Fibroblast of the aortic adventitia (primary cell): ENCODE measurements around the gene MEAF6. TPM values are rescaled to one million over a fixed set of nuclear protein-coding genes. Genes with fewer than 3 reads are reported as not detected.

Experiments
- DNase-seq: peaks from one replicate; pipeline ENCODE4 v3.0.0-alpha.2; 2010; ENCODE audit warnings: low read depth
- H3K4me3 ChIP-seq: 2 replicates; pipeline ENCODE4 v1.5.1; 2011; ENCODE audit warnings: low read depth, mild to moderate bottlenecking, control low read depth, low read length, moderate library complexity
- total RNA-seq: library from RNA; depleted of rRNA; stranded (reverse); fragments of >200 nt; gene quantifications from 2 replicates; pipeline ENCODE4 v1.2.3, GENCODE V29; 2012; ENCODE audit warnings: low replicate concordance
- TF ChIP-seq, protein P1 (sequence below): IDR thresholded peaks from 2 replicates; pipeline ENCODE4 v1.5.1; 2011; ENCODE audit warnings: mild to moderate bottlenecking, low read length, control low read depth, inconsistent platforms; ENCODE audit not compliant: insufficient read depth

The MEAF6 gene
- total RNA-seq, 1 donor = 84.5 TPM

DNA sequence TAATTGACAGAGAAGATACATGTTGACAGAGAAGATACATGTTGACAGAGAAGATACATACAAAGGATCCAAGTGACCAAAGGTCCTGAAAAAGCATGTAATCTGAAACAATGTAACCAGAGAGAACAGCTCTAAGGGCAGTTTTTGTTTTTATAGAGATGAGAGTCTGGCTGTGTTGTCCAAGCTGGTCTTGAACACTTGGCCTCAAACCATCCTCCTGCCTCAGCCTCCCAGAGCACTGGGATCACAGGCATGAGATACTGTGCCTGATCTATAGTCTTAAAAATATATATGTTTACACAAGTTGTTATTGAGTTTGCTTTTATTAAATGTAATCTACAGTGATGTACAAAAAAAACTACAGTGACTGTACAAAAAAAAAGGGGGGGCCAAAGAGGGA, 12.5 kb downstream of the MEAF6 start:
- DNase-seq = no peak
- no peak overlapping the region for H3K4me3 ChIP-seq
- TF ChIP-seq, protein P1, sequence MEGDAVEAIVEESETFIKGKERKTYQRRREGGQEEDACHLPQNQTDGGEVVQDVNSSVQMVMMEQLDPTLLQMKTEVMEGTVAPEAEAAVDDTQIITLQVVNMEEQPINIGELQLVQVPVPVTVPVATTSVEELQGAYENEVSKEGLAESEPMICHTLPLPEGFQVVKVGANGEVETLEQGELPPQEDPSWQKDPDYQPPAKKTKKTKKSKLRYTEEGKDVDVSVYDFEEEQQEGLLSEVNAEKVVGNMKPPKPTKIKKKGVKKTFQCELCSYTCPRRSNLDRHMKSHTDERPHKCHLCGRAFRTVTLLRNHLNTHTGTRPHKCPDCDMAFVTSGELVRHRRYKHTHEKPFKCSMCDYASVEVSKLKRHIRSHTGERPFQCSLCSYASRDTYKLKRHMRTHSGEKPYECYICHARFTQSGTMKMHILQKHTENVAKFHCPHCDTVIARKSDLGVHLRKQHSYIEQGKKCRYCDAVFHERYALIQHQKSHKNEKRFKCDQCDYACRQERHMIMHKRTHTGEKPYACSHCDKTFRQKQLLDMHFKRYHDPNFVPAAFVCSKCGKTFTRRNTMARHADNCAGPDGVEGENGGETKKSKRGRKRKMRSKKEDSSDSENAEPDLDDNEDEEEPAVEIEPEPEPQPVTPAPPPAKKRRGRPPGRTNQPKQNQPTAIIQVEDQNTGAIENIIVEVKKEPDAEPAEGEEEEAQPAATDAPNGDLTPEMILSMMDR = no peak

DNA sequence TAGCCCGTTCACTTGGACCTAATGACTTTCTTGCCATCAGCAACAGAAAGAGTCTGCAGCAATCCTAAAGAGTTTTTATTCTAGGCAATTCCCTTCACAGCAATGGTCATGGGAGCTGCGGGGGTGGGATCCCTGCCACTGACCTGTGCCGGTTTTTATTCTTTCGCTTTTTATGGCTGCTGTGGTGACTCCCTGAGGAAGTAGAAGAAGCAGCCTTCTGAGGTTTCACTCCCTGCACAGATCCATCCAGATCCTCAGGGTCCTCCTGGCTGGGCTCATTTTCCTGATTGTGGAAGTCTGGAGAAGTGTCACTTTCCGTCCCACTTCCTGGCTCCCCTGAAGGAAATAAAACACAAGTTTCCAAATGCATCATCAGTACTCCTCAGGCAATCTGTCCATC, 12.9 kb downstream of the MEAF6 start:
- DNase-seq = no peak
- no peak overlapping the region for H3K4me3 ChIP-seq
- TF ChIP-seq, protein P1 = no peak

DNA sequence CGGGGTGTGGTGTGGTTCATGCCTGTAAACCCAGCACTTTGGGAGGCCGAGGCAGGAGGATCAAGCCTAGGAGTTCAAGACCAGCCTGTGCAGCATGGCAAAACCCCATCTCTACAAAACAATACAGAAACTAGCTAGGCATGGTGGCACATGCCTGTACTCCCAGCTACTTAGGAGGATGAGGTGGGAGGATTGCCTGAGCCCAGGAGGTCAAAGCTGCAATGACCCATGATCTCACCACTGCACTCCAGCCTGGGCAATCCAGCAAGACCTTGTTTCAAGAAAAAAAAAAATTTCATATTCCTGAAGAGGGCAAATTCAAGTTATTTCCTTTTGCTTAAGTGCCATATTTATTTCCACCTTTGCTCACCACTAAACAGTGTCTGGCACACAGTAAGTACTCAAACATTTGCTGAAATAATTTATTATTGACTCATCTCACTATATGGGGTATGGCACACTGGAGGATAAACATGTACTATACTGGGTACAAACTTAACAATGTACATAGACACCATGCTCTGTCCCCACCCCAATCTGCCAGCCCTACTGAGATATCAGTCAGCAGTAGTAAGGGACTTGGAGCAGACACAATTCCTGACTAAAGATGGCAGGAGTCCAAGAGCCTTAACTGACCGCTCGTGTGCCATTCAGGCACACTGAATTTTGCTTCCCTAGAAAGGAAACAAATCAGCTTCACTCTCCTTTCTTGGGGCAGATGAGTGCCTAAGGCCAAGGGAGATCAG, 15.5 kb downstream of the MEAF6 start:
- peak; percentile 70 for DNase-seq
- TF ChIP-seq, protein P1 = no peak
- no peak overlapping the region for H3K4me3 ChIP-seq

DNA sequence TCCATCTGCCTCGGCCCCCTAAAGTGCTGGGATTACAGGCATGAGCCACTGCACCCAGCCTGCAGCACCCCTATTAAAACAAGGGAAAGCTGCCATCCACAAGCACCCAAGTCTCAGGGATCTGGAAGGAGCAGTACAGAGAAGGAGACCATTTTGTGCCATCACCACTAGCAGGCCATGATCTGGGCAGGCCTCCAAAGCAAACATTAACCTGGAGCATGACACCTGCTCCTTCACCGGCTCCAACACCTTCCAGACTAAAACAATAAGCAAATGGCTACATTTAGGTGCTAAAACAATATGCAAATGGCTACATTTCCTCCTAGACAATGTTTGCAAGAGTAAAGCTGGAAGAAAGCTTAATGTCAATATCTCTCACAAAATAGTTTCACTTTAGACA, 16.7 kb downstream of the MEAF6 start:
- no peak for DNase-seq
- TF ChIP-seq, protein P1 = no peak
- no peak overlapping the region for H3K4me3 ChIP-seq

DNA sequence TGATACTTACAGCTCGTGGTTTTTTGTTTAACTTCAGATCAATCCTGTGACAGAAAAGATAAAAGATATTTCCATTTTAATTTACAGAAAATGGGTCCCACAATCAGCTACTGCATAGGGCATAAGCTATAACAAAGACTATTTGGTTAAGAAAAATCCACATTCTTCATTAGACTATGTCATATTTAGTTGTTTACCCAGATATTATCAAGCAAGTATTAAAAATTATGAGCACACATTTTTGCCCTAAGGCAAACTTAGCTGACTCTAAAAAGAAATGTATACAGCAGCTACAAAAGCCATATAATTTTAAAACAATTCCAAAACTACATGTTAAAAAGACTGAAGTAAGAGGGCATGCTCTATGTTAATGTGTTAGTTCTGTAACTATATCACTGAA, 18.7 kb downstream of the MEAF6 start:
- TF ChIP-seq, protein P1 = no peak
- H3K4me3 ChIP-seq = no peak overlapping the region
- DNase-seq = no peak

DNA sequence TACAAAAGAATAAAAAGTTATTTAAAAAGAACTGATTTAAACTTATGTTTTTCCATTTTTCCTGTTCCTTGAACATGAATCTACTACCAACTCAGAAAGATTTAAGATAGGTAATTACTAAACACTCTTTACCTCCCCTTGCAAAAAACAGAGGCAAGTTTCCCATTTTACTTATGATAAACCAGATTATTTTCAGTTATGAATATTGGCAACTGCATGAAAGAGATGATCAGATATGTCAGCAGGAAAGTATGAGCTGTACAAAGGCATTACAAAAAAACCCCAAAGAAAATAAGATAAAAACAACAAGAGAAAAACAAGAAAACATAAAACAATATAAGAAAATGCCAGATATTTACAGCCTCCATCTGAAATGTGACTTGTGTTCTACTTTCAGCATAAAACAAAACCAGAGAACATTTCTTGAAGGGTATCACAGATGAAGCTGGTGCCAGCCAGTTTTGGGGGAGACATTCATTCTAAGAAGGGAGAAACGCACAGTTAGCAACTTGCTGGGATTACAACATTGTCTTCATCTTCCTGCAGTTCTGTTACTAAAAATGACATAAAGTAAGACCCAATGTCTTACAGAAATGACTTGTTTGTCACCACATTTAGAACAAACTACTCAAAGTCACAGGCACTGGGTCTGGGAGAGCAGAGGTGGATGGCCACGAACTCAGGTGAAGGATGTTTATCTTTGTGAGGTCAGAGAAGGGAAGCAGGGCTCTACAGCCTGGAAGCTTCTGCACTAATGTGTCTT, 21.0 kb downstream of the MEAF6 start:
- no peak for DNase-seq
- H3K4me3 ChIP-seq = no peak overlapping the region
- TF ChIP-seq, protein P1 = no peak
